ENCODE data around the gene DENND5A. TPM values are rescaled to one million over a fixed set of nuclear protein-coding genes. Genes with fewer than 3 reads are reported as not detected.

DENND5A gene
- total and polyA plus RNA-seq, 9 of the 15 experiments (the other 6 are each of a cell fraction or from before 2014, with no cell fraction given): 11.7 to 130 (median 46.3) TPM

- peaks cover 3 to 17% of the 10 kb centered on the region in 2 experiments; a peak in 4 of 5 replicates for H3K27me3 ChIP-seq (ENCODE audit: control insufficient read depth in 2 of 2, insufficient read depth in 2 of 2, low read length in 2 of 2)
- H4K20me1 ChIP-seq (replicated peaks; ENCODE audit: control insufficient read depth, insufficient read depth, low read length): no peaks in the 10 kb centered on the region
- peak; percentile 70 for ATAC-seq
- peak overlapping the region; percentile 63; the same call in 1 of the 2 replicates for H2AFZ ChIP-seq (ENCODE audit: low read depth, low read length)
- WGBS (ENCODE audit: insufficient coverage, low coverage, missing lambda C conversion rate): 4% methylated on average over 4 of the region's 4 CpGs
- no peak overlapping the region for H3K9ac ChIP-seq (ENCODE audit: insufficient read depth in 1 of 2, low read depth in 2 of 2, low read length in 2 of 2)
- peak; percentile 80 for FAIRE-seq
- H3K4me3 ChIP-seq: no peak overlapping the region
- in situ Hi-C loops (cut with MboI): no loop called here
- no TSS peak for BruUV-seq (replicated peaks)
- peak overlapping the region; percentile 28 for H3K4me2 ChIP-seq (ENCODE audit: insufficient read depth, low read length)
- ChIA-PET POLR2A (interaction anchor here (0.6 kb wide), 1 partner anchor 26 kb away, joined by 3 read pairs; no protein-coding TSS in a partner anchor), CTCF (ENCODE audit: low intra/inter-chr PET ratio) (no interaction called here)
- peak in 2 of 4 experiments; percentile 49 to 53 for DNase-seq (ENCODE audit: extremely low read depth in 1 of 4, low spot score in 3 of 4)
- no peak overlapping the region for H3K27ac ChIP-seq (ENCODE audit: extremely low read depth, low read depth, low read length)
- intact Hi-C loops (cut with micrococcal nuclease): loop anchor here (5.0 kb wide), 1 partner anchor 33 kb away; no protein-coding TSS in a partner anchor
- H3K36me3 ChIP-seq (ENCODE audit: control insufficient read depth, insufficient read depth, low read length): no peaks in the 10 kb centered on the region
- no peaks in the 10 kb centered on the region for H3K79me2 ChIP-seq (ENCODE audit: control insufficient read depth, insufficient read depth, low read length)
- no peaks in the 10 kb centered on the region for H3K9me3 ChIP-seq (replicated peaks; ENCODE audit: control insufficient read depth, insufficient read depth, low read depth, low read length)
- H3K9me1 ChIP-seq (ENCODE audit: control insufficient read depth, insufficient read depth, low read length): no peaks in the 10 kb centered on the region
- peaks cover 6% of the 10 kb centered on the region in 2 experiments; a peak in 3 of 5 replicates for H3K4me1 ChIP-seq (replicated peaks in 1 of 2; ENCODE audit: control insufficient read depth in 2 of 2, insufficient read depth in 2 of 2, low read length in 2 of 2)
- TF ChIP-seq TCF3 (CRISPR knock-in tag; IDR thresholded peaks at IDR 0.05) (peak; percentile 81), STAT5A (IDR thresholded peaks at IDR 0.05; ENCODE audit: borderline replicate concordance, low read length) (peak; percentile 50; the same call in 1 of the 2 replicates), ARID1B (IDR thresholded peaks at IDR 0.05) (peak; percentile 92), MTA2 (IDR thresholded peaks at IDR 0.05; ENCODE audit: low read depth) (peak; percentile 80), TAL1 (IDR thresholded peaks at IDR 0.05) (peak; percentile 83), THRB (CRISPR knock-in tag; conservative IDR thresholded peaks at IDR 0.05) (no peak), NELFE (IDR thresholded peaks at IDR 0.05; ENCODE audit: insufficient read depth, insufficient read length) (no peak), POLR2A (conservative IDR thresholded peaks at IDR 0.05) (no peak), LARP7 (IDR thresholded peaks at IDR 0.05) (no peak), KAT8 (IDR thresholded peaks at IDR 0.05; ENCODE audit: low read depth) (no peak), PKNOX1 (IDR thresholded peaks at IDR 0.05) (peak; percentile 78), JUND (IDR thresholded peaks at IDR 0.05; ENCODE audit: borderline replicate concordance, low read depth, low read length) (no peak), JUND (tag; IDR thresholded peaks at IDR 0.05; ENCODE audit: borderline replicate concordance, low read depth, low read length) (0 out of 3 replicates have a peak, but pooled peaks have one; percentile 31), ZNF583 (CRISPR knock-in tag; IDR thresholded peaks at IDR 0.05) (no peak), SMARCA4 (IDR thresholded peaks at IDR 0.05) (peak; percentile 81), ZNF197 (CRISPR knock-in tag; IDR thresholded peaks at IDR 0.05; ENCODE audit: low read depth) (no peak), DACH1 (IDR thresholded peaks at IDR 0.05; ENCODE audit: partially characterized antibody) (peak; percentile 32), PHB2 (IDR thresholded peaks at IDR 0.05; ENCODE audit: low read depth) (peak; percentile 19; the same call in 1 of the 2 replicates), HDAC1 (IDR thresholded peaks at IDR 0.05) (0 out of 4 replicates have a peak, but pooled peaks of 1 of the 2 experiments have one; percentile 18), MXI1 (IDR thresholded peaks at IDR 0.05; ENCODE audit: low read depth, low read length) (no peak), PBX2 (CRISPR knock-in tag; IDR thresholded peaks at IDR 0.05; ENCODE audit: low read depth) (no peak), PBX2 (tag; conservative IDR thresholded peaks at IDR 0.05; ENCODE audit: low read depth) (peak; percentile 96)
Measured at GRCh38 chr11:9099617-9100016, 165.5 kb downstream of the DENND5A start.
